ENCODE measurements around the gene PAM16. TPM values are rescaled to one million over a fixed set of nuclear protein-coding genes. Genes with fewer than 3 reads are reported as not detected.
A peak's percentile ranks its signal among the peaks of the same experiment; 100 is the strongest.

PAM16 gene
- polyA plus RNA-seq = 125 and 145 TPM in 2 replicates
- 21.2 and 29.5 TPM in 2 replicates for polyA minus RNA-seq

DNA sequence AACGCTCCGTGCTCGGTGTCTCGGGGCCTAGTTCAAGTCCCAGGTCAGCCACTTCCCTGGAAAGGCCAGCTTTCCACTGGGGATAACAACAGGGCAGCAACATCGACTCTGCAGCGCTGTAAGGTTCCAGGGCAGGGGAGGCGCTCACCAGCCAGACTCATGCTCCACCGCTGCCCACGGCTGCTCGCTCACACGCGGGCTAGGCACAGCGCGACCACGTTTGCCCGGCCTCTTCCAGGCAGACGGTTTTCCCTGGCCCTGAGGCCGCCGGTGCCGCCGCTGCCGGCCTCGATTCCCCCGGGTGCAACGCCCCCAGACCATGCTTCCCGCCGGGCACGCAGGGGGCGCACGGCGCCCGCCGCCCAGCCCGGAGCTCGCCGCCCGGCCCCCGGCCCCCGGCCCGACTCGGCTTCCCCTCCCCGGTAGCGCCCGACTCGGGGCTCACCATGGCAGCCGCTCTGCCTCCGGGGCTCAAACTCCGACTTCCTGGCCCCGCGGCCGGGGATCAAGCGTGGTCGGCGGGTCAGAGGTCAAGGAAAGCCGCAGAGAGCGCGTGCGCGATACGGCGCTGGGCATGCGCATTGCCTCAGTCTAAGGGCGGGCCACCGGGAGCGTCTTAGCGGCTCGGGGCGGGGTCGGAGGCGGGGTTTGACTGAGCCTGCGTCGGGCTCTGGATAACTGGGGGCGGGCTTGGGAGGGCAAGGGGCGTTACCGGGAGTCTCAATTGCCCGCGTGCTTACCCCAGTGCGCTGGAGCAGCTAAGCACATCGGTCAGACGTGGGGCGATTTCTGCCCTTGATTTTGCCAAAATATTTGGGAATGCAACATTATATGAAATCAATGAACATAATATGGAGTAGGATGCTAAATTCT is at the start of gene PAM16:
Gene PAM16 (minus strand): TSS at position 535 of the 873 bp plus-strand sequence. CDS start 87 bp downstream, at position 448.
- H3K79me2 ChIP-seq (replicated peaks; ENCODE audit: insufficient read depth, low read length) = peaks cover 10% of the 10 kb centered on the region
- no peaks in the 10 kb centered on the region for H3K9me3 ChIP-seq (ENCODE audit: low read length)

DNA sequence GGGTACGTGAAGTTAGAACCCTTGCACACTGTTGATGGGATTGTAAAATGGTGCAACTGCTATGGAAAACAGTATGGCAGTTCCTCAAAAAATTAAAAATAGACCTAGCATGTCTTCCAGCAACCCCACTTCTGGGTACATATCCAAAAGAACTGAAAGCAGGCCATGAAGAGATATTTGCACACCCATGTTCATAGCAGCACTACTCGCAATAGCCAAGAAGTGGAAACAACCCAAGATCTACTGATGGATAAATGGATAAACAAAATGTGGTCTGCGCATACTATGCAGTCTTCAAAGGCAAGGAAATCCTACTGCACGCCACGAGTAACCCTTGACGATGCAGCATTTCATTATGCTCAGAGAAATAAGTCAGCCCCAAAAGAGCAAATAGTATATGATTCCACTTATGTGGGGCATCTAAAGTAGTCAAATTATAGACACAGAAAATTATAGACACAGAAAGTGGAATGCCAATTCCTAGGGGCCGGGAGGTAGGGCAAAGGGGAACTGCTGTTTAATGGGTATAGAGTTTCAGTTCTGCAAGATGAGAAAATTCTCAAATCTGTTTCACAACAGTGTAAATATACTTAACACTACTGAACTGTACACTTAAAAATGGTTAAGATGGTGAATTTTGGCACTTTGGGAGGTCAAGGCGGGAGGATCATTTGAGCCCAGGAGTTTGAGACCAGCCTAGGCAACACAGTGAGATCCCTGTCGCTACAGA is 48.0 kb upstream of the PAM16 start:
- H3K9me2 ChIP-seq (ENCODE audit: insufficient read depth, low read length) = no peaks in the 10 kb centered on the region
- H3K9me3 ChIP-seq (ENCODE audit: low read length) = no peaks in the 10 kb centered on the region
- no peak overlapping the region for H3K4me3 ChIP-seq (ENCODE audit: low read length)
- H3K79me2 ChIP-seq (replicated peaks; ENCODE audit: insufficient read depth, low read length) = no peaks in the 10 kb centered on the region
- H3K27ac ChIP-seq (ENCODE audit: low read length) = no peak overlapping the region
- no peaks in the 10 kb centered on the region for H3F3A ChIP-seq (ENCODE audit: insufficient read depth, low read length, poor library complexity, severe bottlenecking)
- no peaks in the 10 kb centered on the region for H4K20me1 ChIP-seq (ENCODE audit: insufficient read depth)
- H3K36me3 ChIP-seq (ENCODE audit: insufficient read depth, low read length) = no peaks in the 10 kb centered on the region
- no peak overlapping the region for H3K4me2 ChIP-seq (ENCODE audit: low read length)
- H2AFZ ChIP-seq (ENCODE audit: low read depth, low read length) = no peak overlapping the region
- H3K27me3 ChIP-seq (ENCODE audit: insufficient read depth, low read depth, low read length) = no peaks in the 10 kb centered on the region
- no peak overlapping the region for H3K9ac ChIP-seq (ENCODE audit: low read length)
- TF ChIP-seq SMC3 (conservative IDR thresholded peaks at IDR 0.05; ENCODE audit: poor library complexity) (no peak), MXI1 (conservative IDR thresholded peaks at IDR 0.05; ENCODE audit: poor library complexity, severe bottlenecking) (no peak), RAD21 (conservative IDR thresholded peaks at IDR 0.05) (no peak), POLR2AphosphoS5 (IDR thresholded peaks at IDR 0.05) (no peak)
- TF ChIP-seq, protein P1, sequence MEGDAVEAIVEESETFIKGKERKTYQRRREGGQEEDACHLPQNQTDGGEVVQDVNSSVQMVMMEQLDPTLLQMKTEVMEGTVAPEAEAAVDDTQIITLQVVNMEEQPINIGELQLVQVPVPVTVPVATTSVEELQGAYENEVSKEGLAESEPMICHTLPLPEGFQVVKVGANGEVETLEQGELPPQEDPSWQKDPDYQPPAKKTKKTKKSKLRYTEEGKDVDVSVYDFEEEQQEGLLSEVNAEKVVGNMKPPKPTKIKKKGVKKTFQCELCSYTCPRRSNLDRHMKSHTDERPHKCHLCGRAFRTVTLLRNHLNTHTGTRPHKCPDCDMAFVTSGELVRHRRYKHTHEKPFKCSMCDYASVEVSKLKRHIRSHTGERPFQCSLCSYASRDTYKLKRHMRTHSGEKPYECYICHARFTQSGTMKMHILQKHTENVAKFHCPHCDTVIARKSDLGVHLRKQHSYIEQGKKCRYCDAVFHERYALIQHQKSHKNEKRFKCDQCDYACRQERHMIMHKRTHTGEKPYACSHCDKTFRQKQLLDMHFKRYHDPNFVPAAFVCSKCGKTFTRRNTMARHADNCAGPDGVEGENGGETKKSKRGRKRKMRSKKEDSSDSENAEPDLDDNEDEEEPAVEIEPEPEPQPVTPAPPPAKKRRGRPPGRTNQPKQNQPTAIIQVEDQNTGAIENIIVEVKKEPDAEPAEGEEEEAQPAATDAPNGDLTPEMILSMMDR (IDR thresholded peaks at IDR 0.05; ENCODE audit: poor library complexity, severe bottlenecking) = no peak

More for the DNA sequence above, at the start of gene PAM16:
- Histone ChIP-seq H3K27me3 (ENCODE audit: insufficient read depth, low read depth, low read length) (no peaks in the 10 kb centered on the region), H3K36me3 (ENCODE audit: insufficient read depth, low read length) (no peaks in the 10 kb centered on the region), H3K4me2 (ENCODE audit: low read length) (peak within 1 kb of the TSS; percentile 62), H3K27ac (ENCODE audit: low read length) (peak within 1 kb of the TSS; percentile 28), H4K20me1 (ENCODE audit: insufficient read depth) (no peaks in the 10 kb centered on the region), H3K9ac (ENCODE audit: low read length) (peak within 1 kb of the TSS; percentile 68), H3K4me3 (ENCODE audit: low read length) (peak within 1 kb of the TSS; percentile 94), H2AFZ (ENCODE audit: low read depth, low read length) (peak within 1 kb of the TSS; percentile 21), H3F3A (ENCODE audit: insufficient read depth, low read length, poor library complexity, severe bottlenecking) (no peaks in the 10 kb centered on the region), H3K9me2 (ENCODE audit: insufficient read depth, low read length) (no peaks in the 10 kb centered on the region)
- TF ChIP-seq RAD21 (conservative IDR thresholded peaks at IDR 0.05) = peak; percentile 41
- TF ChIP-seq, protein P1 (IDR thresholded peaks at IDR 0.05; ENCODE audit: poor library complexity, severe bottlenecking) = peak; percentile 51
- no peak for TF ChIP-seq EP300 (conservative IDR thresholded peaks at IDR 0.05; ENCODE audit: poor library complexity, severe bottlenecking)
- peak; percentile 98 for TF ChIP-seq MXI1 (conservative IDR thresholded peaks at IDR 0.05; ENCODE audit: poor library complexity, severe bottlenecking)
- TF ChIP-seq SMC3 (conservative IDR thresholded peaks at IDR 0.05; ENCODE audit: poor library complexity) = peak; percentile 48
- TF ChIP-seq, protein P2, sequence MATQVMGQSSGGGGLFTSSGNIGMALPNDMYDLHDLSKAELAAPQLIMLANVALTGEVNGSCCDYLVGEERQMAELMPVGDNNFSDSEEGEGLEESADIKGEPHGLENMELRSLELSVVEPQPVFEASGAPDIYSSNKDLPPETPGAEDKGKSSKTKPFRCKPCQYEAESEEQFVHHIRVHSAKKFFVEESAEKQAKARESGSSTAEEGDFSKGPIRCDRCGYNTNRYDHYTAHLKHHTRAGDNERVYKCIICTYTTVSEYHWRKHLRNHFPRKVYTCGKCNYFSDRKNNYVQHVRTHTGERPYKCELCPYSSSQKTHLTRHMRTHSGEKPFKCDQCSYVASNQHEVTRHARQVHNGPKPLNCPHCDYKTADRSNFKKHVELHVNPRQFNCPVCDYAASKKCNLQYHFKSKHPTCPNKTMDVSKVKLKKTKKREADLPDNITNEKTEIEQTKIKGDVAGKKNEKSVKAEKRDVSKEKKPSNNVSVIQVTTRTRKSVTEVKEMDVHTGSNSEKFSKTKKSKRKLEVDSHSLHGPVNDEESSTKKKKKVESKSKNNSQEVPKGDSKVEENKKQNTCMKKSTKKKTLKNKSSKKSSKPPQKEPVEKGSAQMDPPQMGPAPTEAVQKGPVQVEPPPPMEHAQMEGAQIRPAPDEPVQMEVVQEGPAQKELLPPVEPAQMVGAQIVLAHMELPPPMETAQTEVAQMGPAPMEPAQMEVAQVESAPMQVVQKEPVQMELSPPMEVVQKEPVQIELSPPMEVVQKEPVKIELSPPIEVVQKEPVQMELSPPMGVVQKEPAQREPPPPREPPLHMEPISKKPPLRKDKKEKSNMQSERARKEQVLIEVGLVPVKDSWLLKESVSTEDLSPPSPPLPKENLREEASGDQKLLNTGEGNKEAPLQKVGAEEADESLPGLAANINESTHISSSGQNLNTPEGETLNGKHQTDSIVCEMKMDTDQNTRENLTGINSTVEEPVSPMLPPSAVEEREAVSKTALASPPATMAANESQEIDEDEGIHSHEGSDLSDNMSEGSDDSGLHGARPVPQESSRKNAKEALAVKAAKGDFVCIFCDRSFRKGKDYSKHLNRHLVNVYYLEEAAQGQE (IDR thresholded peaks at IDR 0.05; ENCODE audit: borderline replicate concordance) = no peak
